SK-N-SH treated with all-trans-retinoic acid at 6 μM for 48 hours (cell line): ENCODE data around the gene ZBTB34.
A peak's percentile ranks its signal among the peaks of the same experiment; 100 is the strongest.

ENCODE experiments used
- ATAC-seq: fragments of 200-7000 bp; cut with Tn5 transposase; 3 replicates; pipeline ENCODE4 v1.9.1; 2020; ENCODE audit warnings: mild to moderate bottlenecking, moderate library complexity
- ARNTL ChIP-seq: fragments of 450-650 bp; formaldehyde crosslinking; IDR thresholded peaks from 2 replicates; pipeline ENCODE4 v1.5.0; 2020; ENCODE audit warnings: low read depth, mild to moderate bottlenecking, moderate library complexity, borderline replicate concordance
- BACH2 ChIP-seq: fragments of 250-450 bp; sonication (Bioruptor Pico); IDR thresholded peaks from 2 replicates; pipeline ENCODE4 v1.9.0; 2021; ENCODE audit warnings: mild to moderate bottlenecking, borderline replicate concordance
- CREB5 ChIP-seq: fragments of 250-450 bp; sonication (Bioruptor Pico); IDR thresholded peaks from 2 replicates; pipeline ENCODE4 v1.5.1; 2020; ENCODE audit warnings: low read depth, mild to moderate bottlenecking, moderate library complexity
- CSDC2 ChIP-seq: fragments of 250-450 bp; sonication (Bioruptor Pico); IDR thresholded peaks from 2 replicates; pipeline ENCODE4 v1.5.0; 2020; ENCODE audit warnings: mild to moderate bottlenecking, moderate library complexity
- ESRRG ChIP-seq: fragments of 250-450 bp; sonication (Bioruptor Pico); IDR thresholded peaks from 2 replicates; pipeline ENCODE4 v1.6.1; 2021; ENCODE audit warnings: mild to moderate bottlenecking
- GLIS3 ChIP-seq: fragments of 250-450 bp; sonication (Bioruptor Pico); IDR thresholded peaks from 2 replicates; pipeline ENCODE4 v1.5.0; 2020; ENCODE audit warnings: mild to moderate bottlenecking, moderate library complexity
- ISL1 ChIP-seq: fragments of 250-450 bp; sonication (Bioruptor Pico); IDR thresholded peaks from 2 replicates; pipeline ENCODE4 v2.1.2; 2022; ENCODE audit warnings: mild to moderate bottlenecking, moderate library complexity
- OSR1 ChIP-seq: fragments of 250-450 bp; sonication (Bioruptor Pico); IDR thresholded peaks from 2 replicates; pipeline ENCODE4 v1.8.0; 2022; ENCODE audit warnings: moderate library complexity, mild to moderate bottlenecking, inconsistent platforms
- PPARA ChIP-seq: fragments of 250-450 bp; sonication (Bioruptor Pico); IDR thresholded peaks from 2 replicates; pipeline ENCODE4 v1.5.0; 2020; ENCODE audit warnings: mild to moderate bottlenecking, borderline replicate concordance
- SNAI2 ChIP-seq: fragments of 250-450 bp; sonication (Bioruptor Pico); IDR thresholded peaks from 2 replicates; pipeline ENCODE4 v1.5.0; 2020; ENCODE audit warnings: mild to moderate bottlenecking, moderate library complexity
- TCF4 ChIP-seq: fragments of 250-450 bp; sonication (Bioruptor Pico); IDR thresholded peaks from 2 replicates; pipeline ENCODE4 v1.8.0; 2021; ENCODE audit warnings: mild to moderate bottlenecking, moderate library complexity, borderline replicate concordance
- ZFP3 ChIP-seq: fragments of 250-450 bp; sonication (Bioruptor Pico); IDR thresholded peaks from 2 replicates; pipeline ENCODE4 v1.5.0; 2020; ENCODE audit warnings: mild to moderate bottlenecking, moderate library complexity
- ZFP30 ChIP-seq: fragments of 450-650 bp; formaldehyde crosslinking; IDR thresholded peaks from 2 replicates; pipeline ENCODE4 v1.5.0; 2022; ENCODE audit warnings: mild to moderate bottlenecking, moderate library complexity
- ZNF565 ChIP-seq: fragments of 450-650 bp; formaldehyde crosslinking; conservative IDR thresholded peaks from 2 replicates; pipeline ENCODE4 v1.5.0; 2020; ENCODE audit warnings: low read depth, mild to moderate bottlenecking, moderate library complexity
- ZNF70 ChIP-seq: fragments of 450-650 bp; formaldehyde crosslinking; IDR thresholded peaks from 2 replicates; pipeline ENCODE4 v1.5.0; 2020; ENCODE audit warnings: mild to moderate bottlenecking, moderate library complexity
- ZNF8 ChIP-seq: fragments of 450-650 bp; formaldehyde crosslinking; IDR thresholded peaks from 2 replicates; pipeline ENCODE4 v1.5.0; 2020; ENCODE audit warnings: mild to moderate bottlenecking, moderate library complexity
- TF ChIP-seq, protein P1 (sequence below): fragments of 250-450 bp; sonication (Bioruptor Pico); IDR thresholded peaks from 2 replicates; pipeline ENCODE4 v1.8.0; 2020; ENCODE audit warnings: mild to moderate bottlenecking, moderate library complexity, borderline replicate concordance
- TF ChIP-seq, protein P2 (sequence below): fragments of 250-450 bp; sonication (Bioruptor Pico); IDR thresholded peaks from 2 replicates; pipeline ENCODE4 v1.8.0; 2021; ENCODE audit warnings: low read depth, mild to moderate bottlenecking, moderate library complexity, borderline replicate concordance
- TF ChIP-seq, protein P3 (sequence below): fragments of 250-450 bp; sonication (Bioruptor Pico); IDR thresholded peaks from 2 replicates; pipeline ENCODE4 v1.5.0; 2020; ENCODE audit warnings: mild to moderate bottlenecking, moderate library complexity

Gene ZBTB34

GRCh38 chr9:126853667-126854066 is 6.8 kb upstream of the ZBTB34 start:
- TF ChIP-seq, protein P1, sequence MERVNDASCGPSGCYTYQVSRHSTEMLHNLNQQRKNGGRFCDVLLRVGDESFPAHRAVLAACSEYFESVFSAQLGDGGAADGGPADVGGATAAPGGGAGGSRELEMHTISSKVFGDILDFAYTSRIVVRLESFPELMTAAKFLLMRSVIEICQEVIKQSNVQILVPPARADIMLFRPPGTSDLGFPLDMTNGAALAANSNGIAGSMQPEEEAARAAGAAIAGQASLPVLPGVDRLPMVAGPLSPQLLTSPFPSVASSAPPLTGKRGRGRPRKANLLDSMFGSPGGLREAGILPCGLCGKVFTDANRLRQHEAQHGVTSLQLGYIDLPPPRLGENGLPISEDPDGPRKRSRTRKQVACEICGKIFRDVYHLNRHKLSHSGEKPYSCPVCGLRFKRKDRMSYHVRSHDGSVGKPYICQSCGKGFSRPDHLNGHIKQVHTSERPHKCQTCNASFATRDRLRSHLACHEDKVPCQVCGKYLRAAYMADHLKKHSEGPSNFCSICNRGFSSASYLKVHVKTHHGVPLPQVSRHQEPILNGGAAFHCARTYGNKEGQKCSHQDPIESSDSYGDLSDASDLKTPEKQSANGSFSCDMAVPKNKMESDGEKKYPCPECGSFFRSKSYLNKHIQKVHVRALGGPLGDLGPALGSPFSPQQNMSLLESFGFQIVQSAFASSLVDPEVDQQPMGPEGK (CRISPR knock-in tag) = no peak
- TF ChIP-seq CSDC2 (CRISPR knock-in tag) (no peak), GLIS3 (CRISPR knock-in tag) (no peak), ZNF8 (CRISPR knock-in tag) (no peak), CREB5 (CRISPR knock-in tag) (no peak), OSR1 (no peak), PPARA (CRISPR knock-in tag) (no peak), ZFP3 (CRISPR knock-in tag) (no peak), BACH2 (no peak), ZNF565 (no peak), TCF4 (CRISPR knock-in tag) (no peak), ZFP30 (CRISPR knock-in tag) (no peak), ESRRG (CRISPR knock-in tag) (no peak), ZNF70 (CRISPR knock-in tag) (no peak), ARNTL (CRISPR knock-in tag) (no peak)
- TF ChIP-seq, protein P2, sequence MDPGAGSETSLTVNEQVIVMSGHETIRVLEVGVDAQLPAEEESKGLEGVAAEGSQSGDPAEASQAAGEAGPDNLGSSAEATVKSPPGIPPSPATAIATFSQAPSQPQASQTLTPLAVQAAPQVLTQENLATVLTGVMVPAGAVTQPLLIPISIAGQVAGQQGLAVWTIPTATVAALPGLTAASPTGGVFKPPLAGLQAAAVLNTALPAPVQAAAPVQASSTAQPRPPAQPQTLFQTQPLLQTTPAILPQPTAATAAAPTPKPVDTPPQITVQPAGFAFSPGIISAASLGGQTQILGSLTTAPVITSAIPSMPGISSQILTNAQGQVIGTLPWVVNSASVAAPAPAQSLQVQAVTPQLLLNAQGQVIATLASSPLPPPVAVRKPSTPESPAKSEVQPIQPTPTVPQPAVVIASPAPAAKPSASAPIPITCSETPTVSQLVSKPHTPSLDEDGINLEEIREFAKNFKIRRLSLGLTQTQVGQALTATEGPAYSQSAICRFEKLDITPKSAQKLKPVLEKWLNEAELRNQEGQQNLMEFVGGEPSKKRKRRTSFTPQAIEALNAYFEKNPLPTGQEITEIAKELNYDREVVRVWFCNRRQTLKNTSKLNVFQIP (CRISPR knock-in tag) = no peak
- TF ChIP-seq, protein P3, sequence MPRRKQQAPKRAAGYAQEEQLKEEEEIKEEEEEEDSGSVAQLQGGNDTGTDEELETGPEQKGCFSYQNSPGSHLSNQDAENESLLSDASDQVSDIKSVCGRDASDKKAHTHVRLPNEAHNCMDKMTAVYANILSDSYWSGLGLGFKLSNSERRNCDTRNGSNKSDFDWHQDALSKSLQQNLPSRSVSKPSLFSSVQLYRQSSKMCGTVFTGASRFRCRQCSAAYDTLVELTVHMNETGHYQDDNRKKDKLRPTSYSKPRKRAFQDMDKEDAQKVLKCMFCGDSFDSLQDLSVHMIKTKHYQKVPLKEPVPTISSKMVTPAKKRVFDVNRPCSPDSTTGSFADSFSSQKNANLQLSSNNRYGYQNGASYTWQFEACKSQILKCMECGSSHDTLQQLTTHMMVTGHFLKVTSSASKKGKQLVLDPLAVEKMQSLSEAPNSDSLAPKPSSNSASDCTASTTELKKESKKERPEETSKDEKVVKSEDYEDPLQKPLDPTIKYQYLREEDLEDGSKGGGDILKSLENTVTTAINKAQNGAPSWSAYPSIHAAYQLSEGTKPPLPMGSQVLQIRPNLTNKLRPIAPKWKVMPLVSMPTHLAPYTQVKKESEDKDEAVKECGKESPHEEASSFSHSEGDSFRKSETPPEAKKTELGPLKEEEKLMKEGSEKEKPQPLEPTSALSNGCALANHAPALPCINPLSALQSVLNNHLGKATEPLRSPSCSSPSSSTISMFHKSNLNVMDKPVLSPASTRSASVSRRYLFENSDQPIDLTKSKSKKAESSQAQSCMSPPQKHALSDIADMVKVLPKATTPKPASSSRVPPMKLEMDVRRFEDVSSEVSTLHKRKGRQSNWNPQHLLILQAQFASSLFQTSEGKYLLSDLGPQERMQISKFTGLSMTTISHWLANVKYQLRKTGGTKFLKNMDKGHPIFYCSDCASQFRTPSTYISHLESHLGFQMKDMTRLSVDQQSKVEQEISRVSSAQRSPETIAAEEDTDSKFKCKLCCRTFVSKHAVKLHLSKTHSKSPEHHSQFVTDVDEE (CRISPR knock-in tag) = no peak
- ATAC-seq = peak; percentile 54

DNA sequence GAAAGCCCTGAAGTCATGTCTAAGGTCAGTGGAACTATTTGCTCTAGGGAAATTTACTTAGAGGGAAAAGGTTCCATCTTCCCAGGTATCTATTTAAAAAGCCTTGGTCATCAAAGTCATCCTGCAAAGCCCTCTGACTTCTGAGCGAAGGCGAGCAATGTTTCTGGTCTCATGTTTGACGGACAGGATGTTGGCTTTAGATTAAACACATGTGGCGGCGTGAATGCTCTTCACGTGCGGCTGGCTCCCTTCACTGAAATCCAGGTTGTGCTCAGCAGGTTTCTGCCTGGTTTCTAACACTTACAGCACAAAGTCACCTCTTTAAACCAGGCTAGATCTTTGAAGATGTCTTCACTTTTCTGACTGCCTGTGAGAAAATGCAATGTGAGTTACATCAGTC is 5.7 kb upstream of the ZBTB34 start:
- no peak for ATAC-seq
- TF ChIP-seq ZNF8 (CRISPR knock-in tag) = no peak
- TF ChIP-seq, protein P3 (CRISPR knock-in tag) = no peak
- no peak for TF ChIP-seq ZNF70 (CRISPR knock-in tag)
- TF ChIP-seq PPARA (CRISPR knock-in tag) = no peak
- TF ChIP-seq ISL1 (CRISPR knock-in tag) = no peak
- TF ChIP-seq SNAI2 = no peak
- TF ChIP-seq, protein P2 (CRISPR knock-in tag) = no peak
- no peak for TF ChIP-seq CSDC2 (CRISPR knock-in tag)
- no peak for TF ChIP-seq ZNF565
- TF ChIP-seq, protein P1 (CRISPR knock-in tag) = no peak
